Measurements from ENCODE around the gene PRKAG1.

Gene PRKAG1

DNA sequence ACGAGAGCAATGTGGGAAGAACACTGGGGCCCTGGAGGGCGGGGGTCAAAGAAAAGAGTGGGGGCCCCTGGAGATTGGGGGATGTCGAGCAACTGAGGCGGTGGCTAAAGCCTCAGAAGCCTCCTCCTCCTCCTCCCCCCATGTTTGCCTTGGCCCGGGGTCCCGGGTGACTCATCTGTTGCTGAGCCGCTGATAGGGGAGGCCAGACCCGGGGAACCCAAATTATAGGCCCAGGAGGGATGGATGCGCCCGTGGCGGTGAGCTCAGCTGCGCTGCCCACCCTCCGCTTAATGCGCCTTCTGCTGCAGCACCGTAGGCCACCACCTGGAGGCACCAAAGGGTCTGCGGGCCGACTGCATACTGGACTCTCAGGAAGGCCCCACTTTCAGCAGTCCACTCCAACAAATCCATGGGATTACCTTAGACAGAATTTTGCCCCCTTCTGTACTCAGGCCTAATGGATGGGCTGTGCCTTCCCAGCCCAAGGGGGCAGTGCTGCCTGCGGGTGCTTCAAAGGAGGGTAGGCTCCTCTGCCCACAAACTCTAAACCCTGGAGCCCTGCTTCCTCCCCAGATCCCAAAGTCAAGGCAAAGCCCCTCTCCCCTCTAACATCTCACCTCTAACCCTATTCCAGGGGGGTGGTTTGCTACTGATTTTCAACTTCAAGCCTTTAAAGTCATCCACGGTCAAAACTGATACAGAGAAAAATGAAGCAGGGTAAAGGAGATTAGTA lies 44.5 kb downstream of the PRKAG1 start:
- Histone ChIP-seq H3K27ac (ENCODE audit: low read depth in 2 of 2, low read length in 2 of 2) (no peak overlapping the region), H3K9me3 (ENCODE audit: control insufficient read depth in 2 of 2, low read length in 2 of 2) (peaks cover 0 to 2% of the 10 kb centered on the region in 2 donors), H3K27me3 (ENCODE audit: control insufficient read depth in 2 of 2, insufficient read depth in 2 of 2, low read length in 2 of 2) (peaks cover 61 to 75% of the 10 kb centered on the region in 2 donors), H3K4me1 (ENCODE audit: control insufficient read depth in 2 of 2, insufficient read depth in 2 of 2, low read length in 2 of 2) (peaks cover 28 to 35% of the 10 kb centered on the region in 2 donors), H3K4me3 (ENCODE audit: low read length in 2 of 2) (no peak overlapping the region), H3K36me3 (ENCODE audit: control insufficient read depth in 2 of 2, insufficient read depth in 2 of 2, low read length in 2 of 2) (no peaks in the 10 kb centered on the region), H3K9ac (ENCODE audit: low read depth in 1 of 2, low read length in 2 of 2) (no peak overlapping the region)

- Histone ChIP-seq H3K9me3 (ENCODE audit: control insufficient read depth in 2 of 2, low read length in 2 of 2) (peaks cover 0 to 2% of the 10 kb centered on the region in 2 donors), H3K36me3 (ENCODE audit: control insufficient read depth in 2 of 2, insufficient read depth in 2 of 2, low read length in 2 of 2) (no peaks in the 10 kb centered on the region), H3K4me1 (ENCODE audit: control insufficient read depth in 2 of 2, insufficient read depth in 2 of 2, low read length in 2 of 2) (peaks cover 23 to 32% of the 10 kb centered on the region in 2 donors), H3K27me3 (ENCODE audit: control insufficient read depth in 2 of 2, insufficient read depth in 2 of 2, low read length in 2 of 2) (peaks cover 56 to 70% of the 10 kb centered on the region in 2 donors), H3K27ac (ENCODE audit: low read depth in 2 of 2, low read length in 2 of 2) (no peak overlapping the region), H3K9ac (ENCODE audit: low read depth in 1 of 2, low read length in 2 of 2) (no peak overlapping the region), H3K4me3 (ENCODE audit: low read length in 2 of 2) (no peak overlapping the region)
Observed at GRCh38 chr12:48973531-48973930, 45.0 kb downstream of the PRKAG1 start.

DNA sequence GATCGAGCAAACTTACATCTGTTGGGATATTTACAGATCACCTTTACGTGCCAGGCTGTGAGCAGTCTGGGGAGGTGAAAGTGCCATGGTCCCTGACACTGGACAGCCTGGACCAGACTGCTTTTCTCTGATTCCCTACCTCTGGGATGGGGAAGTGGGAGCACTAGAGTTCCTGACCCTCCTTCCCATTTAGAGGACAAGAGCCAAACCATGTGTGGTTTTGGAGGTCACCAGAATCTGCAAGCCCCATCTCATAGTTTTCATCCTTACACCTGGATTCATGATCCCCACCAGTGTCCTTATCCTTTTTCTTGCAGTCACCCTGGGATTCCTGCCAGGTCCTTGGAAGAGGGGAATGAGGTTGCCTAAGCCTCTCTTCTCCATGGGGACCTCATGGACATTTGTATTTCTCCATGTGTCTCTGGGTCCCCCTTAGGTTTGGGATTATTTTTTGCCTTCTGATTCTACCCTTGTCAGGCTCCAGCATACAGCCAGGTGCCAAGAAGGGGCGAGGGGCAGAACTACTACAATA lies 45.6 kb downstream of the PRKAG1 start:
- Histone ChIP-seq H3K4me1 (ENCODE audit: control insufficient read depth in 2 of 2, insufficient read depth in 2 of 2, low read length in 2 of 2) (peaks cover 21 to 31% of the 10 kb centered on the region in 2 donors), H3K4me3 (ENCODE audit: low read length in 2 of 2) (no peak overlapping the region), H3K27ac (ENCODE audit: low read depth in 2 of 2, low read length in 2 of 2) (no peak overlapping the region), H3K36me3 (ENCODE audit: control insufficient read depth in 2 of 2, insufficient read depth in 2 of 2, low read length in 2 of 2) (no peaks in the 10 kb centered on the region), H3K9me3 (ENCODE audit: control insufficient read depth in 2 of 2, low read length in 2 of 2) (peaks cover 0 to 2% of the 10 kb centered on the region in 2 donors), H3K27me3 (ENCODE audit: control insufficient read depth in 2 of 2, insufficient read depth in 2 of 2, low read length in 2 of 2) (peaks cover 53 to 65% of the 10 kb centered on the region in 2 donors), H3K9ac (ENCODE audit: low read depth in 1 of 2, low read length in 2 of 2) (no peak overlapping the region)

GRCh38 chr12:48972213-48972951 lies 46.2 kb downstream of the PRKAG1 start:
- Histone ChIP-seq H3K9ac (ENCODE audit: low read depth in 1 of 2, low read length in 2 of 2) (no peak overlapping the region), H3K4me1 (ENCODE audit: control insufficient read depth in 2 of 2, insufficient read depth in 2 of 2, low read length in 2 of 2) (peaks cover 21 to 28% of the 10 kb centered on the region in 2 donors), H3K27me3 (ENCODE audit: control insufficient read depth in 2 of 2, insufficient read depth in 2 of 2, low read length in 2 of 2) (peaks cover 50 to 60% of the 10 kb centered on the region in 2 donors), H3K4me3 (ENCODE audit: low read length in 2 of 2) (no peak overlapping the region), H3K9me3 (ENCODE audit: control insufficient read depth in 2 of 2, low read length in 2 of 2) (no peaks in the 10 kb centered on the region), H3K27ac (ENCODE audit: low read depth in 2 of 2, low read length in 2 of 2) (no peak overlapping the region), H3K36me3 (ENCODE audit: control insufficient read depth in 2 of 2, insufficient read depth in 2 of 2, low read length in 2 of 2) (no peaks in the 10 kb centered on the region)

DNA sequence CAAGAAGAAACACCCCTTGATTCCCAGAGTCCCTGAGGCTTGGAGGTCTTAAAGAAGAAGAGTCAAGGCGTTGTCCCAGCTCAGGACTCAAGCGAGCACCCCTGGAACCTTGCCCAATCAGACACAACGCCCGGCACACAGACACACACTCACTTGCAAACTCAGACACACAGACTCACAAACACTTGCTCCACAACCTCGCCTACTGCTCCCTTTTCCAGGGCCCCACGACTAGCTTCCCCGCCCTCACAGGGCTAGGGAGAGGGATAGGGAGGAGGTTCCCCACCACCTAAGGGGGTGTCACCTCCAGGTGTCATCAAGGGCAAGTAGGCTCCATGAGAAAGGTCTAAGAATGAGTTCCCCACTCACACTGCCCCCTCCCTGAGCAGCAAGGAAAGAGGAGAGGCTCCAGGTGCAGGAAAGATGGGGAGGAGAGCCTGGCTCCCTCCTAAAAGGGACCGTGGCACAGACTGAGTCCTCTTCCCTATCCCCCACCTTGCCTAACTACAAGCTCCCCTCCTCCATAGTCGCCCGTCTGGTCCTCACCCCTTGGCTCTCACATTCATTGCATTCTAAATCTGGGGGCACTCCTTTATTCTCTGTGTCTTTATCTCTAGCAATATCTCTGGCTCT lies 47.8 kb downstream of the PRKAG1 start:
- no peak overlapping the region for H3K4me3 ChIP-seq (ENCODE audit: low read length in 2 of 2)
- peaks cover 43 to 53% of the 10 kb centered on the region in 2 donors for H3K27me3 ChIP-seq (ENCODE audit: control insufficient read depth in 2 of 2, insufficient read depth in 2 of 2, low read length in 2 of 2)
- H3K27ac ChIP-seq (ENCODE audit: low read depth in 2 of 2, low read length in 2 of 2): no peak overlapping the region
- no peak overlapping the region for H3K9ac ChIP-seq (ENCODE audit: low read depth in 1 of 2, low read length in 2 of 2)
- peaks cover 21 to 25% of the 10 kb centered on the region in 2 donors for H3K4me1 ChIP-seq (ENCODE audit: control insufficient read depth in 2 of 2, insufficient read depth in 2 of 2, low read length in 2 of 2)
- no peaks in the 10 kb centered on the region for H3K9me3 ChIP-seq (ENCODE audit: control insufficient read depth in 2 of 2, low read length in 2 of 2)
- H3K36me3 ChIP-seq (ENCODE audit: control insufficient read depth in 2 of 2, insufficient read depth in 2 of 2, low read length in 2 of 2): no peaks in the 10 kb centered on the region

DNA sequence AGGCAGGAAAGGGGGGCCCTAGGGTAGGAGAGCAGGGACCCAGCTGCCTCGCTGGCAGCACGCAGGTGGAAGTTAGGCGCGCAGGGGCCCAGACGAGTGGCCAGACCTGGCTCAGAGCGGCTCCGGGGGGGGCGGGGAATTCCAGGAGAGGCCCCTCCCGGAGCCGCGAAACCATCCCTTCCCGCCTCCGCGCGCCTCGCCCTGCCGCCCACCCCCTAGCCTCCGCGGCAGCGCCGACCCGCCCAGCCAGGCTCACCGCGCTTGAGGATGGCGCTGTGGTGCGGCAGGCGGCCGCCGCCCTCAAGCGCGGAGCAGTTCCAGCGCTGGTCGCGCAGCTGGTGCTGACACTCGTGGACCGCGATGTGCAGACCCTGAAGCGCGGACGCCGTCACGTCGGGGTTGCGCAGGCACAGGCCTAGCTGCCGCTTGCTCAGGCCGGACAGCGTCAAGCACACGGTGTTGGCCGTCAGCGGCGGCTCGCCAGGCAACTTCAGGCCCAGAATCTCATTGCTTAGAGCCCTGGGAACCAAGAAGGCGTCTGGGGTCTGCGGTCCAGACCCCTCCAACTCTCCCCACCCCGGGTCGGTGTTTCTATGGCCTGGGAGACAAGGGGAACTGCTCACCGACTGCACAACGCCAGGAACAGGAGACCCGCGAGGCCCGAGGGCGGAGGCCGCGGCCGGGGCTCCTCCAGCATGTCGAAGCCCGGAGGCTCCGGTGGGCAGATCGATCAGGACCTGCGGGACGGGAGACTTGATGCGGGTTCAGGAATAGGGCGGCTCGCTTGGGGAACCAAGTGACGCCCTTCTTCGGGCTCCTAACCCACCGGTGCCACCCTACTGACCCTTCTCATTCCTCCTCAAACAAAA lies 48.5 kb downstream of the PRKAG1 start:
- peaks cover 40 to 48% of the 10 kb centered on the region in 2 donors for H3K27me3 ChIP-seq (ENCODE audit: control insufficient read depth in 2 of 2, insufficient read depth in 2 of 2, low read length in 2 of 2)
- H3K4me1 ChIP-seq (ENCODE audit: control insufficient read depth in 2 of 2, insufficient read depth in 2 of 2, low read length in 2 of 2): peaks cover 21 to 25% of the 10 kb centered on the region in 2 donors
- H3K9ac ChIP-seq (ENCODE audit: low read depth in 1 of 2, low read length in 2 of 2): no peak overlapping the region
- no peaks in the 10 kb centered on the region for H3K36me3 ChIP-seq (ENCODE audit: control insufficient read depth in 2 of 2, insufficient read depth in 2 of 2, low read length in 2 of 2)
- no peak overlapping the region for H3K27ac ChIP-seq (ENCODE audit: low read depth in 2 of 2, low read length in 2 of 2)
- H3K9me3 ChIP-seq (ENCODE audit: control insufficient read depth in 2 of 2, low read length in 2 of 2): no peaks in the 10 kb centered on the region
- no peak overlapping the region for H3K4me3 ChIP-seq (ENCODE audit: low read length in 2 of 2)

DNA sequence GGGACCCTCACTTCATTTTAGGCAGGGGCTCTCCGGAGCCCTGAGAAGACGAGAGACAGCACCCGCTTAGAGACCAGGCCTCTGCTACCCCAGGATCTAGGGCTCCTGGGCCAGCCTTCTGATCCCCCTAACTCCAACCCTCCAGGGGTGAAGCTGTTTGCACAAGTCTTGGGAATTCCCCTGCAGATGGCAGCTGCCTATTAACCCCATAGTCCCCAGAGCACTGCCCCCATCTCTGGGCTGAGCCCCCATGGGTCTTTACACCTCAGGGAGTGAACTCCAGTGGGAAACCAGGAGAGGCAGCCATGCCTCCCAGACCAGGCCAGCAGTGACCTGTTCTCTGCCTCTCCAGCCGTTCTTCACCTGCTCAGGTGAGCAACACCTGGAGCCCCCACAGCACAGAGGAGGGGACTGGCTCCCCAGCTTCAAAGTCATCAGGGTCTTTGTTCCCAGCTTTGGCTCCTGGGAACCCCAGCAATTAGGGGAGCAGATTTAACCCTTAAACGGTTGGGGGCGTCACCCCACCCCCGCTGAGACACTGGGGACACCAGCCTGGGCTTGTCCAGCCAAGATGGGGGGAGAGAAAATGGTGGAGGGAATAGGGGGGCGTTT lies 49.3 kb downstream of the PRKAG1 start:
- peaks cover 21 to 25% of the 10 kb centered on the region in 2 donors for H3K4me1 ChIP-seq (ENCODE audit: control insufficient read depth in 2 of 2, insufficient read depth in 2 of 2, low read length in 2 of 2)
- no peaks in the 10 kb centered on the region for H3K36me3 ChIP-seq (ENCODE audit: control insufficient read depth in 2 of 2, insufficient read depth in 2 of 2, low read length in 2 of 2)
- H3K27me3 ChIP-seq (ENCODE audit: control insufficient read depth in 2 of 2, insufficient read depth in 2 of 2, low read length in 2 of 2): peaks cover 37 to 46% of the 10 kb centered on the region in 2 donors
- no peaks in the 10 kb centered on the region for H3K9me3 ChIP-seq (ENCODE audit: control insufficient read depth in 2 of 2, low read length in 2 of 2)
- H3K27ac ChIP-seq (ENCODE audit: low read depth in 2 of 2, low read length in 2 of 2): no peak overlapping the region
- no peak overlapping the region for H3K4me3 ChIP-seq (ENCODE audit: low read length in 2 of 2)
- H3K9ac ChIP-seq (ENCODE audit: low read depth in 1 of 2, low read length in 2 of 2): no peak overlapping the region

GRCh38 chr12:48968467-48968866 lies 50.1 kb downstream of the PRKAG1 start:
- Histone ChIP-seq H3K4me3 (ENCODE audit: low read length in 2 of 2) (no peak overlapping the region), H3K36me3 (ENCODE audit: control insufficient read depth in 2 of 2, insufficient read depth in 2 of 2, low read length in 2 of 2) (no peaks in the 10 kb centered on the region), H3K27me3 (ENCODE audit: control insufficient read depth in 2 of 2, insufficient read depth in 2 of 2, low read length in 2 of 2) (peaks cover 30 to 38% of the 10 kb centered on the region in 2 donors), H3K27ac (ENCODE audit: low read depth in 2 of 2, low read length in 2 of 2) (no peak overlapping the region), H3K4me1 (ENCODE audit: control insufficient read depth in 2 of 2, insufficient read depth in 2 of 2, low read length in 2 of 2) (peaks cover 21 to 25% of the 10 kb centered on the region in 2 donors), H3K9me3 (ENCODE audit: control insufficient read depth in 2 of 2, low read length in 2 of 2) (no peaks in the 10 kb centered on the region), H3K9ac (ENCODE audit: low read depth in 1 of 2, low read length in 2 of 2) (no peak overlapping the region)

- Histone ChIP-seq H3K27me3 (ENCODE audit: control insufficient read depth in 2 of 2, insufficient read depth in 2 of 2, low read length in 2 of 2) (peaks cover 25 to 33% of the 10 kb centered on the region in 2 donors), H3K27ac (ENCODE audit: low read depth in 2 of 2, low read length in 2 of 2) (no peak overlapping the region), H3K36me3 (ENCODE audit: control insufficient read depth in 2 of 2, insufficient read depth in 2 of 2, low read length in 2 of 2) (no peaks in the 10 kb centered on the region), H3K9me3 (ENCODE audit: control insufficient read depth in 2 of 2, low read length in 2 of 2) (no peaks in the 10 kb centered on the region), H3K9ac (ENCODE audit: low read depth in 1 of 2, low read length in 2 of 2) (no peak overlapping the region), H3K4me3 (ENCODE audit: low read length in 2 of 2) (no peak overlapping the region), H3K4me1 (ENCODE audit: control insufficient read depth in 2 of 2, insufficient read depth in 2 of 2, low read length in 2 of 2) (peaks cover 21 to 25% of the 10 kb centered on the region in 2 donors)
Observed at GRCh38 chr12:48967991-48968390, 50.6 kb downstream of the PRKAG1 start.
